Liver (tissue), 9 donors: ENCODE data around the gene FAM47A. TPM values are rescaled to one million over a fixed set of nuclear protein-coding genes. Genes with fewer than 3 reads are reported as not detected.

Experiments
- DNase-seq: peaks from one replicate; pipeline ENCODE4 v3.0.0-alpha.2; 2017; ENCODE audit warnings: low spot score
- H3K27ac ChIP-seq, 2 donors: one replicate each; pipeline ENCODE4 v1.7.0; 2013; ENCODE audit warnings: inconsistent platforms in 2 of 2, low read length in 2 of 2, control low read depth in 1 of 2, low read depth in 1 of 2, mild to moderate bottlenecking in 1 of 2
- H3K27me3 ChIP-seq, 4 donors: one replicate each; pipeline versions ENCODE4 v1.6.1 to v1.7.0; 2013; ENCODE audit warnings: low read length in 3 of 4, inconsistent platforms in 1 of 4, mild to moderate bottlenecking in 1 of 4, moderate library complexity in 1 of 4; ENCODE audit not compliant: control insufficient read depth in 4 of 4, insufficient read depth in 4 of 4
- H3K36me3 ChIP-seq, 4 donors: one replicate each; pipeline versions ENCODE4 v1.6.1 to v1.7.0; 2013; ENCODE audit warnings: low read length in 3 of 4, mild to moderate bottlenecking in 3 of 4, low read depth in 1 of 4, moderate library complexity in 1 of 4; ENCODE audit not compliant: control insufficient read depth in 4 of 4, insufficient read depth in 3 of 4
- H3K4me1 ChIP-seq, 4 donors: one replicate each; pipeline versions ENCODE4 v1.6.1 to v1.7.0; 2013; ENCODE audit warnings: low read length in 3 of 4, mild to moderate bottlenecking in 3 of 4, moderate library complexity in 1 of 4; ENCODE audit not compliant: control insufficient read depth in 4 of 4, insufficient read depth in 4 of 4
- H3K4me3 ChIP-seq, 3 donors: one replicate each; pipeline versions ENCODE4 v1.6.1 to v1.7.0; 2013; ENCODE audit warnings: low read length in 3 of 3, control low read depth in 1 of 3, low read depth in 1 of 3, mild to moderate bottlenecking in 1 of 3
- H3K9ac ChIP-seq, 2 donors: one replicate each; pipeline ENCODE4 v1.7.0; 2013; ENCODE audit warnings: low read length in 2 of 2, mild to moderate bottlenecking in 2 of 2, moderate library complexity in 2 of 2, control low read depth in 1 of 2, low read depth in 1 of 2
- H3K9me3 ChIP-seq, 4 donors: one replicate each; pipeline versions ENCODE4 v1.6.1 to v1.7.0; 2013; ENCODE audit warnings: low read length in 3 of 4; ENCODE audit not compliant: control insufficient read depth in 4 of 4
- ATF3 ChIP-seq: IDR thresholded peaks from 2 replicates; pipeline ENCODE4 v1.6.1; 2016; ENCODE audit warnings: antibody characterized with exemption
- CTCF ChIP-seq: fragments of 150-350 bp; IDR thresholded peaks from 2 replicates; pipeline ENCODE4 v1.5.1; 2017; ENCODE audit warnings: improper control_type of control experiment, low read depth, low read length; ENCODE audit not compliant: missing input control
- EGR1 ChIP-seq, 2 donors: IDR thresholded peaks; 2 replicates each; pipeline ENCODE4 v1.6.1; 2016 to 2018; ENCODE audit warnings: antibody characterized with exemption in 2 of 2, low read depth in 2 of 2
- FOXA1 ChIP-seq: IDR thresholded peaks from 2 replicates; pipeline ENCODE4 v1.6.1; 2016; ENCODE audit warnings: antibody characterized with exemption
- FOXA2 ChIP-seq: IDR thresholded peaks from 2 replicates; pipeline ENCODE4 v1.6.1; 2016; ENCODE audit warnings: antibody characterized with exemption
- GABPA ChIP-seq, 2 donors: IDR thresholded peaks in 1 of 2; conservative IDR thresholded peaks in 1 of 2; 2 replicates each; pipeline ENCODE4 v1.6.1; 2016; ENCODE audit warnings: antibody characterized with exemption in 2 of 2, mild to moderate bottlenecking in 1 of 2, moderate library complexity in 1 of 2
- HNF4A ChIP-seq, 2 donors: conservative IDR thresholded peaks; 2 replicates each; pipeline ENCODE4 v1.6.1; 2016; ENCODE audit warnings: antibody characterized with exemption in 2 of 2, mild to moderate bottlenecking in 2 of 2
- HNF4G ChIP-seq: IDR thresholded peaks from 2 replicates; pipeline ENCODE4 v1.6.1; 2016; ENCODE audit warnings: antibody characterized with exemption
- JUND ChIP-seq, 2 donors: IDR thresholded peaks; 2 replicates each; pipeline ENCODE4 v1.6.1; 2016; ENCODE audit warnings: antibody characterized with exemption in 2 of 2
- MAX ChIP-seq: IDR thresholded peaks from 2 replicates; pipeline ENCODE4 v1.6.1; 2016; ENCODE audit warnings: antibody characterized with exemption
- NR2F2 ChIP-seq: IDR thresholded peaks from 2 replicates; pipeline ENCODE4 v1.6.1; 2016; ENCODE audit warnings: antibody characterized with exemption
- RAD21 ChIP-seq, 2 donors: IDR thresholded peaks; 2 replicates each; pipeline ENCODE4 v1.6.1; 2016; ENCODE audit warnings: antibody characterized with exemption in 2 of 2, mild to moderate bottlenecking in 2 of 2
- REST ChIP-seq: IDR thresholded peaks from 2 replicates; pipeline ENCODE4 v1.6.1; 2016; ENCODE audit warnings: antibody characterized with exemption, mild to moderate bottlenecking
- RXRA ChIP-seq, 2 donors: IDR thresholded peaks; 2 replicates each; pipeline ENCODE4 v1.6.1; 2017 to 2018; ENCODE audit warnings: antibody characterized with exemption in 2 of 2, mild to moderate bottlenecking in 1 of 2
- SP1 ChIP-seq: IDR thresholded peaks from 2 replicates; pipeline ENCODE4 v1.6.1; 2018; ENCODE audit warnings: antibody characterized with exemption, mild to moderate bottlenecking
- TAF1 ChIP-seq: conservative IDR thresholded peaks from 2 replicates; pipeline ENCODE4 v1.6.1; 2016; ENCODE audit warnings: antibody characterized with exemption, mild to moderate bottlenecking
- YY1 ChIP-seq: IDR thresholded peaks from 2 replicates; pipeline ENCODE4 v1.6.1; 2016; ENCODE audit warnings: antibody characterized with exemption, mild to moderate bottlenecking
- ZBTB33 ChIP-seq: IDR thresholded peaks from 2 replicates; pipeline ENCODE4 v1.6.1; 2016; ENCODE audit warnings: antibody characterized with exemption
- WGBS: extraction: QIAGEN DNeasy Blood & Tissue Kit; methylation state at CpG from one replicate; pipeline ENCODE4 v1.1.7; 2013; 5-methylcytosine and 5-hydroxymethylcytosine counted together
- polyA plus RNA-seq, 2 donors: library from polyadenylated mRNA; stranded (reverse) in 1 of 2; unstranded in 1 of 2; fragments of 200-250 nt in 1 of 2; fragments of >200 nt in 1 of 2; fragmentation: Nextera tagmentation in 1 of 2; extraction: Ambion mirVana in 1 of 2; gene quantifications; one replicate each; pipeline versions ENCODE4 v1.2.1 to v1.2.3, GENCODE V29; 2013 to 2015
- total RNA-seq, 2 donors: library from RNA; depleted of rRNA; stranded (reverse); fragments of >200 nt; gene quantifications; one replicate each; pipeline ENCODE4 v1.2.3, GENCODE V29; 2014
- donor health status: healthy.
- donor health status: healthy.
- donor health status: healthy.
- donor health status: healthy.
- donor health status: healthy.

Gene FAM47A
- total and polyA plus RNA-seq, 4 donors: not detected

GRCh38 chrX:34140816-34141215 lies 8.7 kb upstream of the FAM47A start:
- Histone ChIP-seq H3K4me1 (no peaks in the 10 kb centered on the region), H3K27me3 (no peaks in the 10 kb centered on the region), H3K4me3 (no peak overlapping the region), H3K36me3 (no peaks in the 10 kb centered on the region), H3K9me3 (no peaks in the 10 kb centered on the region), H3K9ac (no peak overlapping the region), H3K27ac (no peak overlapping the region)
- TF ChIP-seq JUND (IDR thresholded peaks at IDR 0.05) (no peak), FOXA2 (no peak), YY1 (no peak), HNF4G (no peak), FOXA1 (no peak), SP1 (no peak), RXRA (IDR thresholded peaks at IDR 0.05) (no peak), MAX (no peak), RAD21 (IDR thresholded peaks at IDR 0.05) (no peak), ZBTB33 (no peak), ATF3 (no peak), EGR1 (IDR thresholded peaks at IDR 0.05; ENCODE audit: low read depth in 2 of 2) (no peak), HNF4A (conservative IDR thresholded peaks at IDR 0.05) (no peak), CTCF (no peak), TAF1 (no peak), NR2F2 (no peak)
- 67% methylated on average over 1 of the region's 1 CpG for WGBS
- DNase-seq: no peak

GRCh38 chrX:34130980-34131744 lies 952 bp downstream of the FAM47A start:
- DNase-seq: no peak
- no peak overlapping the region for H3K27ac ChIP-seq
- H3K9me3 ChIP-seq: no peaks in the 10 kb centered on the region
- H3K4me3 ChIP-seq: no peak overlapping the region
- 94% methylated on average over 41 of the region's 41 CpGs for WGBS
- no peak overlapping the region for H3K9ac ChIP-seq
- H3K27me3 ChIP-seq: no peaks in the 10 kb centered on the region
- H3K4me1 ChIP-seq: no peaks in the 10 kb centered on the region
- H3K36me3 ChIP-seq: no peaks in the 10 kb centered on the region
- no peak for TF ChIP-seq YY1
- TF ChIP-seq NR2F2: no peak
- TF ChIP-seq REST: no peak
- TF ChIP-seq JUND (IDR thresholded peaks at IDR 0.05): no peak
- TF ChIP-seq ZBTB33: no peak
- TF ChIP-seq FOXA2: no peak
- TF ChIP-seq GABPA (IDR thresholded peaks at IDR 0.05 in 1 of 2, conservative IDR thresholded peaks at IDR 0.05 in 1 of 2): no peak
- TF ChIP-seq RXRA (IDR thresholded peaks at IDR 0.05): no peak
- TF ChIP-seq TAF1: no peak
- TF ChIP-seq EGR1 (IDR thresholded peaks at IDR 0.05; ENCODE audit: low read depth in 2 of 2): no peak
- no peak for TF ChIP-seq RAD21 (IDR thresholded peaks at IDR 0.05)
